NCI-H446 (cell line): ENCODE data around the gene CBARP.
"Not testable (repeated sequence)": the region's sequence is repeated elsewhere in the genome, so short reads cannot be mapped to it uniquely, and the experiment has no call there.

ENCODE experiments used
- DNase-seq, 2 experiments: peaks; one replicate each; lab custom pipeline; 2025; lab: John Stamatoyannopoulos, UW

CBARP gene

DNA sequence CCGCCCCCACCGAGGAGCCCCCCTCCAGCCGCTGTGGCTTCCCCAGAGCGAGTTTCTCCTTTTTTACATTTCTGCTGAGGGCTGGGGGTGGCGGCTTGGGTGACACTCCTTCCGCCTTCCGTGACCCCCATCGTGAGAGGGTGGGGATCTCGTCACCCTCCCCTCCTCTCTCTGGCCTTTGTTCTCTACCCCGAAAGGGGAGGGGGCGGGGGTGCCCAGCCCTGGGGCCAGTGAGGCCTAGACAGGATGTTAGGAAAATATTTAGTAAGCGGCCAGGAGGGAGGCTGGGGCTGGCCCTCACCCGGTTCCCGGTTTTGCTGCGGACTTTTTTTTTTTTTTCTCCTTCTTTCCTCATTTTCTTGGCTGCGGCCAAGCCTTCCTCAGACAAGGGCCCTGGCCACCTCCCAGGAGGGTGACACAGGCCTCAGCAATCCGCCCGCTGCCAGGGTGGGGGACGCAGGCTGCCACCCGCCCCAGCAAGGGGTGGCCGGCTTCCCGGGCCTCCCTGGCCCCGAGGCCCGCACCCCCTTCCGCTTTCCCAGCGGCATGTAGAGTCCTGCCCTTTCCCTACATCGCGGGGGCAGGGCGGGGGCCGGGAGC is 14.5 kb upstream of the CBARP start:
- DNase-seq, result peak in 1 of 2 experiments; percentile 77

DNA sequence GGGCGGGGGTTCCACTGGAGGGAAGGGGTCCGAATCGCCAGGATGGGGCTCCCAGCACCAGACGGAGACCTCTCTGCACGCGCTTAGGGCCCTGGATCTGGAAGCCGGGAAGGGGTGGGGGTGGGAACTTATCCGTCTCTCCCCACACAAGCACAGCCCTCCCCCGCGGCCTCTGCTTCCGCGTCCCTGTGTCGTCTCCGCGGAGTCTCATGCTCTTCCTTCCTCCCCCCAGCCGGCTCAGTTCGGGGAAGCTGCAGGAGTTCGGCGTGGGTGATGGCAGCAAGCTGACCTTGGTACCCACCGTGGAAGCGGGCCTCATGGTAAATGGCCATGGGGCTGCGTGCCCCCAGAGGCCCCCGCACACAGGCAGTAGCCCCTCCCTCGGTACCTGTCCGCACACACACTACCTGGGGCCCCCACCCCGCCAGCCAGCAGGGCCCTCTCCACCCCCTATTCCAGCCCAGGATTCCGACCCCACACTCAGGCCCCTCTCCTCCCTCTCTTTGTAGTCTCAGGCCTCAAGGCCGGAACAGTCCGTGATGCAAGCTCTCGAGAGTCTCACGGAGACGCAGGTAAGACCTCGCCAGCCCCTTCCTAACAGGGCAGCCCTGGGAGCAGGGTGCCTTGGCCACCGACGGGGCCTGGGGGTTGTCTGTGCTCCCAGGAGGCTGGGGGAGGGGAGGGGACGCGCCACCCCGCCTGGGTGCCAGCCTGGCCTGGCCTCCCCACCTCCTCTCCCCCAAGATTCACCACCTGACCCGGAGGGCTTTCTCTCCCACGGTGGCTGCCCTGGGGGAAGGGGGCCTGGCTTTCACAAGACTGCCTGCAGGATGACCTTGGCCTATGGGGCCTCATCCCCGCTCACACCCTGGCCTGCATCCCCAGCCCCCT is 13.8 kb upstream of the CBARP start:
- peak; percentile 43 to 66 for DNase-seq

DNA sequence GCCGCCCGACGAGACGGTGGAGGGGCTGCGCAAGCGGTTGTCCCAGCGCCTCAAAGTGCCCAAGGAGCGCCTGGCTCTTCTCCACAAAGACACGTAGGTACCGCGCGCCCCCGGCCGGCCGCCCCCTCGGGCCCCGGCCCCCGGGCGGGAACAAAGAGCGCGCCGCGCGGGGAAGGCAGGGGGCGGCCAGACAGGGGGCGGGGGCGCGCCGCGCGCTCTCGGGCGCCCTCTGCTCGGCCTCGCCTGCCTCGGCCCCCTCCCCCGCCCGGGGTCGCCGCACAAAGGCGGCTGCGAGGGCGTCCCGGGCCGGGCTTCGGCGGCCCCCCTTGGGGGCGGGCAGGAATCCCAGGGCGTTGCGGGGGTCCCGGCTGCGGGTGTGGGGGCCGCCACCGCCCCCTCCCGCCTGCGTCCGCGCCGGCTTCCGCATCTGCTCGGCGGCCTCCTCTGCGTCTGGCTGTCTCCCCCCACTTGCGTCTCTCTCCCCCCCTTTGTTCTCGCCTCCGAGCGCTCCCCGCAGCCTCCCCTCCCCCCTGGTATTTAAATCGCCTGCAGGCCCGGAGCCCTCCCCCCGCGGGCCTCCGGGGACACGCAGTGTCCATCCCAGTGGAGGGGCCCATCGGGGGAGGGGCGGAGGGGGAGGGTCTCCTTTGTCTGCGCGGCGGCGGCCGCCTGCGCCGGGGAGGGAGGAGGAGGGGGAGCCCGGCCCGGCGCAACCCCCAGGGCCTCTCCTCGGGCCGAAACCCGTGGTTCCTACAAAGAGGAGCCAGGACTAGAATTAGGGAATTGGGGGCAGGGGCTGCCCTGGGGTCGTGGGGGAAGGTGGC is 12.8 kb upstream of the CBARP start:
- DNase-seq, result peak in 1 of 2 experiments; percentile 70

DNA sequence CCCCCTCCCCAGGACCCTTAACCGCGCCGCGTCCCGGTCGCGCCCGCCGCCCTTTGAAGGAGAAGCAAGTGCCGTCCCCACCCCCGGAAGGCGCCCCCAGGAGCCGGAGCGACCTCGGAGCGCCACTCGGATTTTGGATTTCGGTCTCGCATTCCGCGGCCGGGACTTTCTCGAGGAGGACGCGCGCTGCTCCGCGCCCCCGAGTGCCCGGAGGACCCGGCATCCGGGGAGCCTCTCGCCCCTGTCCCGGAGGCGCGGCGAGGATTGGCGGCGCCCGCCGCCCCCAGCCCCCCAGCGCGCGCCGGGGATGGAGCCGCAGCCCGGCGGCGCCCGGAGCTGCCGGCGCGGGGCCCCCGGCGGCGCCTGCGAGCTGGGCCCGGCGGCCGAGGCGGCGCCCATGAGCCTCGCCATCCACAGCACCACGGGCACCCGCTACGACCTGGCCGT is 12.2 kb upstream of the CBARP start:
- DNase-seq, result no peak

DNA sequence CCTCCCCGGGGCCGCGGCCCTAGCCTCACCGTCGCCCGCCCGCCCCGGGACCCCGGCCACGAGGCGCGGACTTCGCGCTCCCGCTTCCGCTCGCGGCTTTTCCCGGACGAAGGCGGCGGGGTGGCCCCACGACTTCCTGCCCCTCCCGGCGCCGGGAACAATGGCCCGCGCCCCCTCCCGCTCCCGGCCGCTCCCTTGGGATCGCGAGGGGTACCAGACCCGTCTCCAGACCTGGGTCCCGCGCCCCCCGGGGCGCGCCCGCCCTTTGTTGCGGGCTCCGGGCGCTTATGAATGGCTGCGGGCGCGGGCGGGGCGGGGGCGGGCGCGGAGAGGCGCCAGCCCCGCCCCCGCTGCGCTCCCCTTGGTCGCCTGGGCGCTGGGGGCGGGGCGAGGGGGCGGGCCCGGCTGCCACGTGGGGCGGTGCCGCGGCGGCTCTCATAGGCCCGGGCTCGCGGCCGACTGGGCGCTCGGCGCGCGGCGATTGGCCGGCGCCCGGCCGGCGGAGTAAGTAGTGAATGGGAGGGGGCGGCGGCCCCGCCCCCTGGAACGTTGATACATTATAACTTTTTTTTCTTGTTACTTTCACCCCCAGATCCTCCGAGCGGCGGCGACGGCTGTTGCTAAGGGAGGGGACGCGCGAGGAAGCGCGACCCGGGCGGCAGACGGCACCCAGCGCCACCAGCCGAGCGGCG is 11.6 kb upstream of the CBARP start:
- peak; percentile 94 to 98 for DNase-seq

DNA sequence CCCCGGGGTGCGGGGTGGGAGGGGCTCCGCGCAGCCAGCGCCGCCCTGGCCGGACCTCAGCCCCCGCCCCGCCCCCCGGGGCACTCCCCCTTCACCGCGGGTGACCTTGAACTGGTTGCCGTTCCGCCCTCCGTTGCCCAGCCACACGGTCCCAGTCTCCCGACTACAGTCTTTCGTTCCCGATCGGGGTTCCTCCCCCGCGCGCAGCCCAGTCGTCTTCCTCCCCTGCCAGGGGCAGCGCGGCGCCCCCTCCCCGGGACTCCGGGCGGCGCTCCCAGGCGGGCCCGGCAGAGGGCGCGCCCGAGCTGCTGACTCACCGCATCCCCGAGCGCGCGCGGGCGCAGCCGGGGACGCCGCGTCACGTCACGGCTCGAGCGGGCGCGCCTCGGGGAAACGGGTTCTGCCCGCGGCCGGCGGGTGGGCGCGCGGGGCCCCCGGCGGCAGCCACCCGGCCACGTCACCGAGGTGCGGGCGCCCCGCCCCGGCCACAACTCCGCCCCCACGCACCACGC is 11.0 kb upstream of the CBARP start:
- peak; percentile 57 to 93 for DNase-seq

DNA sequence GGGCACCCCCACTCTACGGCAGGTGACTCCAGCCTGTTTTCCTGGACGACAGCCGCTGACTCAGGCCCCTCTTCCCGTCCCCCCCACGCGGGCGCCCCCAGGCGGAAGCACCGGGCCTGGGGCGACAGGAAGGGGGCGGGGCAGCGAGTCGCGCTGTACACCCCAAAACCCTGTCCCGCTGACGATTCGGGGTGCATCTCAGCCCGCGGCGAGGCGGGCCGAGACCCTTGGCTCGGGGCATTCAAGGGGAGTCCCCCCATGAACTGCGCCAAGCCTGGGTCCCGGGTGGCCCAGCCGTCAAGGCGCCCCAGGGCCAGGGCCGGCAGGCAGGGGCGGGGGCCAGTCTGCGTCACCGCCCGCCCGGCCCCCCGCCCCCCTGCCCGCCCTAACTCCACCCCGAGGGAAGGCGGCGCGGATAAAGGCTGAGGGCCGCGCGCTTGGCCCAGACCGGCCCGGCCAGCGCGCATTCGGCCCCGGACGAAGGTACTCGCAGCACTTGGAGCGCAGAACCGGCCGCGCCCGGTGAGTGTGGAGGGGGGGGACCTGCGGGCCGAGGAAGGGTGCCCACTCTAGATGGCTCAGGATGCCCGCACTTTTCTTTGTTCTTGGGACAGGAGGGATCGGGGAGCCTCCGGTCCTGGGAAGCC is 10.5 kb upstream of the CBARP start, which contains the start of gene MIDN:
MIDN (plus strand) TSS at position 445 of the 647 bp plus-strand sequence. CDS start 1,714 bp downstream, outside the sequence.
- no peak for DNase-seq

DNA sequence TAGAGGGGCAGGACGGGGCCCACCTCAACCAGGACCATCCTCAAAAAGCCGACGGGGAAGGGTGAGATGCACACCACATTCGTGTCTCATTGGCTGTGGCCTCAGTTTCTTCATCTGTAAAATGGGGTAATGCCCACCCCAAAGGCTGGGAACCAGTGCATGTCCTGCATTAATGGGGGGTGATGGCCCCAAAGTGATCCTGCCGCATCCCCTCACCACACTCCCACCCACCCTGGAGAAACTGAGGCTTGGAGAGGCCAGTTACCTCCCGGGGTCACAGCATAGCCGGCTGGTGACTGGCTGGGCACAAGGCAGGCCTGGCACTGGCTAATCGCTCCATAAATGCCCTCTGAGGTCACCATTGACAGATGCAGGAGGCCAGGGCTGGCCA is 9.9 kb upstream of the CBARP start:
- DNase-seq, result no peak

DNA sequence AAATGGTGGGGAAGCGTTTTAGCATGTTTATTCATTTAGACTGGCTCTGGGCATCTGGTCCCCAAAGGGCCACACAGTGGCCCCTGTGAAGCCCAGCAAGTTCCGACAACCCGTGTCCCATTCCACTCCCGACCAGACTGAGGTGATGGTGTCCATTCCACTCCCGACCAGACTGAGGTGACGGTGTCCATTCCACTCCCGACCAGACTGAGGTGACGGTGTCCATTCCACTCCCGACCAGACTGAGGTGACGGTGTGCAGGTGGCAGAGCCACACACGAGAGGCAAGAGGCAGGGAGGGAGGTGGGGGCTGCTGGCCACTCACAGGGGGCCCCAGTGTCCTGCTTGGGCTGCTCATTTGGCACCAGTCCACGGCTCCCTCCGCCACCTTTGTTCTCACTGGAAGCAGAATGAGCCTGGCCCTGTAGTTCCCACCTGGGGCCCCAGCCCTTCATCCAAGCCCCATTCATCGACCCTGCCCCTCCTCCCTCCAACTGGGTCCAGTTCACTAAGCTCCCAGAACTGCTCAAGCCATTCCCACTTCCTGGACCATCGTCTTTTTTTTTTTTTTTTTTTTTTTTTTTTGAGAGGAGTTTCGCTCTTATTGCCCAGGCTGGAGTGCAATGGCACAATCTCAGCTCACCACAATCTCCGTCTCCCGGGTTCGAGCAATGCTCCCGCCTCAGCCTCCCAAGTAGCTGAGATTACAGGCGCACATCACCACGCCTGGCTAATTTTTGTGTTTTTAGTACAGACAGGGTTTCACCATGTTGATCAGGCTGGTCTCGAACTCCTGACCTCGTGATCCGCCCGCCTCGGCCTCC is 8.7 kb upstream of the CBARP start:
- DNase-seq, result not testable (repeated sequence)

DNA sequence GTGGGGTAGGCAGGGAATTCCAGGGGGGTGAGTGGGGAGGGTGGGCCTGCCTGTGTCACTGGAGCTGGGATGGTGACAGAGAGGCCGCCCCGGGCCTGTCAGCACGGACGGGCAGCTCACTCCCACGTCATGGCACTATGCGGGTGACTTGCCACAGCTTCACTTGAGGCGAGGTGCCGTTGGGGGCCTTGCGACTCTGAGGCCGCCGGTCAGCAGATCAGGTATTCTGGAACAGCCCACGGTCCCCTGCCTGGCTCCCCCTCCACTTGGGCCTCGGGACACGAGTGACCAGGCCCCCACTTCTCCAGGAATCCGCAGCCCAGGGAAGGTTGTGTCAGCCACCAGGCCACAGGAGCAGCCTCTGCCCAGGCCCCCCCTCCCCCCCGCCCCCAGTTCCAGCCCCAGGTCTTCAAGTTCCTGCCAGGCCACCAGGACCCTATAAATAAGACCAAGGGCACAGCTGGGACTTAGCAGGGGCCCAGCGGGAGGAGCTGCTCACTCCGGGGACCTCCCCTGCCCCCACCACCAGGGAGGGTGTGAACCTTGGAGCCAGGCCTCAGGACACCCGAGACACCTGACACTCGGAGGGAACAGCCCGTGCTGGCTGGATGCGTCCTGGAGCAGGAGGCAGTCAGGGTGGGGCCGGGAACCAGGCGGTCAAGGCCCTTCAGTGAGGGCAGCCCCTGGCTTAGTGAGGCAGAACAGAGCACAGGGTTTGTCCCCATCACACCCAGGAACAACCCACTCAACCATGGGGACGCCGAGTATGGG is 7.9 kb upstream of the CBARP start:
- no peak for DNase-seq

DNA sequence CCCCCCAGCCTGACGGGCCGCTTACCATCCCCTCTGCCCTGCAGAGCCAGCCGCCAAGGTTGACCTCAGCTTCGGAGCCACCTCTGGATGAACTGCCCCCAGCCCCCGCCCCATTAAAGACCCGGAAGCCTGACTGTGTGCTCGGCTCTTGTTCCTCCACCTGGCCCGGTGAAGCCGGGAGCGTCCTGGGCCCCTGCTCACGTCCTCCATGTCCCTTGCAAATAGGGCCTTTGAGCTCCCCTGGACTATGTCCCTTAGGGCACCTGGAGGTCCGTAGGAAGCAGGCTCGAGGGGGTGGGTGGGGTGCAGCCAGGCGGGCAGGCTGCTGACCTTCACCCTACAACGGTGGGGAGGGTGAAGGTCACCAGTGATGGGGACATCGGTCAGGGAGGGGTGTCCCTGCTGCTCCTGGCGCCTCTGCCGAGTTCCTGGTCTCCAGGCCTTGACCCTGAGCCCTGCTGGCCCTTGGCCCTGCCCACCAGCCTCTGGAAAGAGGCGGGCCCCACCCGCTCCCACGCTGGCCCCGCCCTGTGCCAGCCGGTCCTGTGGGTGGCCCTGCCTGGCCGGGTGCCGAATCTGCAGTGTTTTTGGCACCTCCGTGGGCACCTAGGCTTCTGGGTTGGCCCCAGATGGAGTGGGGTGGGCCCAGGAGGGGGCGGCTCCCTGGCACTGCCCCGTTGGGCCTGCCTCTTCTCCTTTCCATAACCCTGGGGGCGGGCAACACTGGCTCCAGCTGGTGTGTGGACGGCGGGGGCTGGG is 7.1 kb upstream of the CBARP start:
- peak in 1 of 2 experiments; percentile 88 for DNase-seq

DNA sequence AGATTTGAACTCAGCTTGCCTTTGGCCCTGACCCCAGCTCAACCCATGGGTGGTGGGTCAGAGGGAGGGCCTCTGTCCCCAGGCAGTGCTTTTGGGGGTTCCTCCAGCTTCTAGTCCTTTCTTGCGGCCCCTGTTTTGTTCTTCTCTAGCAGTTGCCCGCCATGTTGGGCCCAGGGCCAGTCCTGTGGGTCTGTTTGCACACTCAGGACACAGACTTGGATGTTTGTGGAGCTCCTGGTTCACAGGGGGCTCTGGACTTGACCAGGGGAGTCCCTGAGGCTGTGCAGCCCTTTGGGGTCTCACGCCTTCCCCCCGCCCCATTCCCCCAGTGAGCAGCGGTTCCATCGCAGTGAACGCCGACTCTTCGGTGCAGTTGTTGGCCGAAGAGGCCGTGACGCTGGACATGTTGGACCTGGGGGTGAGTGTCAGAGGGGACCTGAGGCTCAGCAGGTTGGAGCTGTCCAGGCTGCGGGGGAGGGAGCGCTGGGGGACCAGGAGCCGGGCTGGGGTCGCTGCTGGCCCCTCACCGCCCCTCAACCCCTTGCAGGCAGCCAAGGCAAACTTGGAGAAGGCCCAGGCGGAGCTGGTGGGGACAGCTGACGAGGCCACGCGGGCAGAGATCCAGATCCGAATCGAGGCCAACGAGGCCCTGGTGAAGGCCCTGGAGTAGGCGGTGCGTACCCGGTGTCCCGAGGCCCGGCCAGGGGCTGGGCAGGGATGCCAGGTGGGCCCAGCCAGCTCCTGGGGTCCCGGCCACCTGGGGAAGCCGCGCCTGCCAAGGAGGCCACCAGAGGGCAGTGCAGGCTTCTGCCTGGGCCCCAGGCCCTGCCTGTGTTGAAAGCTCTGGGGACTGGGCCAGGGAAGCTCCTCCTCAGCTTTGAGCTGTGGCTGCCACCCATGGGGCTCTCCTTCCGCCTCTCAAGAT is 6.2 kb upstream of the CBARP start:
- peak; percentile 62 to 90 for DNase-seq

DNA sequence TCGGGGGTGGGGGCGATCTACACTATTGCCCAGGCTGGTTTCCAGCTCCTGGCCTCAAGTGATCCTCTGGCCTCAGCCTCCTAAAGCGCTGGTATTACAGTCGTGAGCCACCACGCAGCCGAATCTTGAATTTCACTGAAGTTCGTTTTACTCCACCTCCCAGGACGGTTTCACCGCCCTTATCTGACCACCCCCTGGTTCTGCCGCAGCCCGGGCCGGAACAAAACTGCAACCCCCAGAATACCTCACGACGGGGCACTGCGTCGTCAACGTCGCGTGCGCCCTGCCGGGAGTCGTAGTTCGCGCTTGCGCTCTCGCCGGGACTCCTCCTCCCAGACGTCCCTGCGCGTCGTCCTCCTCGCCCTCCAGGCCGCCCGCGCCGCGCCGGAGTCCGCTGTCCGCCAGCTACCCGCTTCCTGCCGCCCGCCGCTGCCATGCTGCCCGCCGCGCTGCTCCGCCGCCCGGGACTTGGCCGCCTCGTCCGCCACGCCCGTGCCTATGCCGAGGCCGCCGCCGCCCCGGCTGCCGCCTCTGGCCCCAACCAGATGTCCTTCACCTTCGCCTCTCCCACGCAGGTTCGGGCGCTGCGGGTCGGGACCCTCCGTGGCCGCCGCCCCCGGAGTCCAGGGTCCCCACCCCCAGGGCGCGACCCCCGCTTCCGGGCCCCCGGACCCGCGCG is 3.8 kb upstream of the CBARP start, which contains the start of gene ATP5F1D:
ATP5F1D (plus strand) TSS at position 335 of the 679 bp plus-strand sequence; CDS start at position 435, 100 bp downstream.
- DNase-seq, result peak; percentile 82 to 97

DNA sequence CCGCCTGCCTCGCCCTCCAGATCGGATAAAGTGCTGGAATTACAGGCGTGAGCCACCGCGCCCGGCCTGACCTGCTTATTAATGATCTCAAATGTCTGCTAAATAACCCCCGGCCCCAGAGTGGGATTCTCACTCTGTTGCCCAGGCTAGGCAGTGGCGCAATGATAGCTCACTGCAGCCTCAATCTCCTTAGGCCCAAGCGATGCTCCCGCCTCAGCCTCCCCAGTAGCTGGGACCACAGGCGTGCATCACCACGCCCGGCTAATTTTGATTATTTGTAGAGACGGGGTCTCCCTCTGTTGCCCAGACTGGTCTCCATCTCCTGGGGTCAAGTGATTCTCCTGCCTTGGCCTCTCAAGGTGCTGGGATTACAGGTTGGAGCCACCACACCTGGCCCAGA is 3.1 kb upstream of the CBARP start:
- DNase-seq, result no peak

DNA sequence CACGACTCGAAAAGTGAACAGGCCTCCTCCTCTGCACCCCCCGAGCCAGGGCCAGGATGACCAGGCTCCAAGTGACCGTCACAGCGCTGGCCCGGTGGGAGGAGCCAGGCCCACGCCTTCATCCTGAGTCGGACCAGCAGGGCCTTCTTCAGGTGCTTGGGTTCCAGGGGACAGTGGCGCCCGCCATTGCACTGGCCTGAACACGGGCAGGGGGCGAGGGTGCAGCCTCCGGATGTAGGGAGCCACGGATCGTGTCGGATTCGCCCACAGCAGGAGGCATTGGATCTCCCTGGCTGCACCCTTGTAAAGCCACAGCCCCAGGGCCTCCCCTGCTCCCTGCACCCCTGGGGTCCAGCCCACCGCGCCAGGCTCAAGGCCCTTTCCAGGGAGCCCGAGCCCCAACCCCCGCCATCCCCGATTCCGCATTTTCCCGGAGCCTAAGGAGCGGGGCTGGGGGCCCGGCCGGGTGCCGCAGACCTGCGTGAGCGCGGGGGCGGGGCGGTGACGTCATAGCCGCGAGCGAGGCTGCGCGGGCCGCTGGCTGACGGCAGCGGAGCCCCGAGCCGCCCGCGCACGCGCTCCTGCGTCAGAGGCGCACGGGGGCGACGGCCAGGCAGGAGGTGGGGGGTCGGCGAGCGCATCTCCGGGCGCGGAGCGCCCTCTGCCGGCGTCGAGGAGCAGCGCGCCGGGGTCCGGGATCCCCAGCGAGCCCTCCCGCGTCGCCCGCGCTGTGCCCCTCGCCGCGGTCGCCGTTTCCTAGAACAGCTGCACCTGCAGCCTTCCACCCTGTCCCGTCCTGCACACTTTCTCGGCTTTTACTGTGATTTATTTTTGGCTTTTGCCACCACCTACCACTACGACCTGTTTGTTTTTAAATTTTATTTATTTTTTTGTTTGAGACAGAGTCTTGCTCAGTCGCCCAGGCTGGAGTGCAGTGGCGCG is 2.3 kb upstream of the CBARP start:
- DNase-seq, result peak; percentile 71 to 97

DNA sequence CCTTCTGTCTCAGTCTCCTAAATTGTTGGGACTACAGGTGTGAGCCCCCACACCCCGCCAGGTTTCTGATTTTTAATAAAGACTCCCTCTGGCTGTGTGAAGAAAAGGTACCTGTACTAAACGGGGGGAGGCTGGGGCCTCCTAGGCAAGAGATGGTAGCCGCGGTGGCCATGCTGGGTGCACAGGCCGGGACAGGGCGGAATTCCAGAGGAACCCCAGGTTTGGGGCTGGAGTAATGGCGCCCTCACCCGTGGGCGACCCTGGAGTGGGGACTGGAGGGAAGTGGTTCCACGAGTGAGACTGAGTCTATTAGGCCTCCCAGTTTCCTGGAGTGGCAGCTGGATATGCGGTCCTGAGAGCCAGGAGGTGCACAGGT is 1.6 kb upstream of the CBARP start:
- no peak for DNase-seq
